BJ (cell line): Measurements from ENCODE around the gene FUS. TPM values are rescaled to one million over a fixed set of nuclear protein-coding genes. Genes with fewer than 3 reads are reported as not detected.

ENCODE experiments used
- CTCF ChIA-PET: fragments of 350-600 bp; formaldehyde crosslinking; extraction: SDS; loops from one replicate; lab custom pipeline; 2021; ENCODE audit warnings: antibody characterized with exemption, inconsistent platforms; lab: Yijun Ruan, JAX
- POLR2A ChIA-PET: fragments of 300-600 bp; sonication (Branson Sonifier 250); formaldehyde crosslinking; extraction: SDS; loops from one replicate; lab custom pipeline; 2021; ENCODE audit warnings: antibody characterized with exemption; lab: Charles Lee
- DNase-seq: peaks from one replicate; pipeline ENCODE4 v3.0.0-alpha.2; 2011; ENCODE audit warnings: low read depth
- H3K27me3 ChIP-seq: 2 replicates; pipeline ENCODE4 v1.6.0; 2011; ENCODE audit warnings: low read length; ENCODE audit not compliant: control insufficient read depth, insufficient read depth
- H3K36me3 ChIP-seq: 2 replicates; pipeline ENCODE4 v1.5.1; 2011; ENCODE audit warnings: low read length; ENCODE audit not compliant: control insufficient read depth, insufficient read depth
- H3K4me3 ChIP-seq: 2 replicates; pipeline ENCODE4 v1.5.1; 2011; ENCODE audit warnings: low read depth, mild to moderate bottlenecking, control low read depth, low read length
- CTCF ChIP-seq: IDR thresholded peaks from 2 replicates; pipeline ENCODE4 v1.5.1; 2011; ENCODE audit warnings: low read depth, mild to moderate bottlenecking, control low read depth, inconsistent platforms, low read length, moderate library complexity; ENCODE audit not compliant: insufficient read depth
- polyA plus RNA-seq: library from polyadenylated mRNA; depleted of rRNA; stranded (reverse); fragments of >200 nt; gene quantifications from 2 replicates; pipeline ENCODE4 v1.2.3, GENCODE V29; 2011

Gene FUS
- polyA plus RNA-seq, 1 experiment: 109 TPM

- peaks cover 11% of the 10 kb centered on the region for H3K27me3 ChIP-seq
- H3K36me3 ChIP-seq: no peaks in the 10 kb centered on the region
- no peak for DNase-seq
- ChIA-PET CTCF (no interaction called here), POLR2A (no interaction called here)
- TF ChIP-seq CTCF: no peak
- H3K4me3 ChIP-seq: no peak overlapping the region
Measured at GRCh38 chr16:31221357-31222160, 41.6 kb downstream of the FUS start.

- no peak for DNase-seq
- Histone ChIP-seq H3K27me3 (peaks cover under 1% of the 10 kb centered on the region), H3K36me3 (no peaks in the 10 kb centered on the region), H3K4me3 (no peak overlapping the region)
- no peak for TF ChIP-seq CTCF
- ChIA-PET CTCF (no interaction called here), POLR2A (no interaction called here)
Measured at GRCh38 chr16:31223044-31223443, 43.1 kb downstream of the FUS start.

- H3K4me3 ChIP-seq: no peak overlapping the region
- POLR2A ChIA-PET: no interaction called here
- H3K36me3 ChIP-seq: no peaks in the 10 kb centered on the region
- no peak for TF ChIP-seq CTCF
- CTCF ChIA-PET: interaction anchor here (0.6 kb wide), 1 partner anchor 32 kb away, joined by 3 read pairs; no protein-coding TSS in a partner anchor
- no peaks in the 10 kb centered on the region; the same call in none of the 2 replicates for H3K27me3 ChIP-seq
- DNase-seq: no peak
Measured at GRCh38 chr16:31224092-31224955, 44.4 kb downstream of the FUS start.

GRCh38 chr16:31225193-31225592 is 45.3 kb downstream of the FUS start:
- Histone ChIP-seq H3K27me3 (no peaks in the 10 kb centered on the region; the same call in none of the 2 replicates), H3K36me3 (no peaks in the 10 kb centered on the region), H3K4me3 (no peak overlapping the region)
- CTCF ChIA-PET: interaction anchor here (0.7 kb wide), 1 partner anchor 100 kb away, joined by 3 read pairs; no protein-coding TSS in a partner anchor
- no peak for TF ChIP-seq CTCF
- no peak for DNase-seq
- POLR2A ChIA-PET: no interaction called here

GRCh38 chr16:31228206-31228605 is 48.3 kb downstream of the FUS start:
- TF ChIP-seq CTCF: no peak
- DNase-seq: no peak
- H3K27me3 ChIP-seq: no peaks in the 10 kb centered on the region; the same call in 1 of the 2 replicates
- H3K36me3 ChIP-seq: no peaks in the 10 kb centered on the region
- no peak overlapping the region for H3K4me3 ChIP-seq
- ChIA-PET POLR2A (no interaction called here), CTCF (interaction anchor here (1.2 kb wide), 1 partner anchor 27 kb away, joined by 3 read pairs; no protein-coding TSS in a partner anchor)
